AG04449 (cell line): ENCODE results near the gene ARHGEF38.

Source experiments
- CTCF ChIA-PET: fragments of 350-600 bp; formaldehyde crosslinking; extraction: SDS; loops from one replicate; lab custom pipeline; 2021; ENCODE audit warnings: antibody characterized with exemption; lab: Yijun Ruan, JAX
- POLR2A ChIA-PET: fragments of 400-600, 350-600 bp; formaldehyde crosslinking; extraction: SDS; loops from one replicate; lab custom pipeline; 2020; ENCODE audit warnings: antibody characterized with exemption, inconsistent platforms; lab: Yijun Ruan, JAX
- DNase-seq: peaks from one replicate; pipeline ENCODE4 v3.0.0-alpha.2; 2010; ENCODE audit warnings: low read depth, low spot score
- H3K4me3 ChIP-seq: 2 replicates; pipeline ENCODE4 v1.5.1; 2011; ENCODE audit warnings: low read depth, mild to moderate bottlenecking, control low read depth, low read length
- CTCF ChIP-seq: IDR thresholded peaks from one replicate; pipeline ENCODE4 v1.5.1; 2011; ENCODE audit warnings: mild to moderate bottlenecking, moderate library complexity, low read length, control low read depth, inconsistent platforms; ENCODE audit not compliant: insufficient read depth; ENCODE audit errors: missing control alignments

The ARHGEF38 gene

GRCh38 chr4:105633241-105633640, 80.8 kb downstream of the ARHGEF38 start:
- no peak for TF ChIP-seq CTCF
- no peak overlapping the region for H3K4me3 ChIP-seq
- ChIA-PET POLR2A (no interaction called here), CTCF (no interaction called here)
- DNase-seq, result no peak

GRCh38 chr4:105634402-105635080, 82.1 kb downstream of the ARHGEF38 start:
- DNase-seq, result no peak
- ChIA-PET POLR2A (interaction anchor here (0.6 kb wide), 1 partner anchor 260 kb away, joined by 4 read pairs; no protein-coding TSS in a partner anchor), CTCF (no interaction called here)
- no peak for TF ChIP-seq CTCF
- H3K4me3 ChIP-seq, result no peak overlapping the region

GRCh38 chr4:105637408-105638176, 85.2 kb downstream of the ARHGEF38 start:
- no peak for TF ChIP-seq CTCF
- DNase-seq, result no peak
- no peak overlapping the region for H3K4me3 ChIP-seq
- ChIA-PET POLR2A (no interaction called here), CTCF (no interaction called here)

GRCh38 chr4:105641845-105642244, 89.4 kb downstream of the ARHGEF38 start:
- TF ChIP-seq CTCF, result no peak
- POLR2A ChIA-PET, result no interaction called here
- CTCF ChIA-PET, result no interaction called here
- no peak overlapping the region for H3K4me3 ChIP-seq
- no peak for DNase-seq

- no peak for DNase-seq
- ChIA-PET CTCF (no interaction called here), POLR2A (no interaction called here)
Measured at GRCh38 chr4:105644257-105644656, 91.8 kb downstream of the ARHGEF38 start.

More at GRCh38 chr4:105644257-105644656, 91.8 kb downstream of the ARHGEF38 start:
- no peak for TF ChIP-seq CTCF
- H3K4me3 ChIP-seq, result no peak overlapping the region
